GM18858 (cell line): Measurements from ENCODE around the gene CATSPERZ.

ENCODE experiments used
- ATAC-seq: cut with Tn5 transposase; IDR thresholded peaks from one replicate; pipeline ENCODE4 v1.9.1; 2021; ENCODE audit not compliant: unreplicated experiment

The CATSPERZ gene

GRCh38 chr11:64339754-64340408 lies 39.7 kb downstream of the CATSPERZ start, which contains the start of gene CCDC88B:
Gene CCDC88B, plus strand, starts transcription at chr11:64340204. Its CDS starts 63 bp downstream, at chr11:64340267.
- no peak for ATAC-seq

DNA sequence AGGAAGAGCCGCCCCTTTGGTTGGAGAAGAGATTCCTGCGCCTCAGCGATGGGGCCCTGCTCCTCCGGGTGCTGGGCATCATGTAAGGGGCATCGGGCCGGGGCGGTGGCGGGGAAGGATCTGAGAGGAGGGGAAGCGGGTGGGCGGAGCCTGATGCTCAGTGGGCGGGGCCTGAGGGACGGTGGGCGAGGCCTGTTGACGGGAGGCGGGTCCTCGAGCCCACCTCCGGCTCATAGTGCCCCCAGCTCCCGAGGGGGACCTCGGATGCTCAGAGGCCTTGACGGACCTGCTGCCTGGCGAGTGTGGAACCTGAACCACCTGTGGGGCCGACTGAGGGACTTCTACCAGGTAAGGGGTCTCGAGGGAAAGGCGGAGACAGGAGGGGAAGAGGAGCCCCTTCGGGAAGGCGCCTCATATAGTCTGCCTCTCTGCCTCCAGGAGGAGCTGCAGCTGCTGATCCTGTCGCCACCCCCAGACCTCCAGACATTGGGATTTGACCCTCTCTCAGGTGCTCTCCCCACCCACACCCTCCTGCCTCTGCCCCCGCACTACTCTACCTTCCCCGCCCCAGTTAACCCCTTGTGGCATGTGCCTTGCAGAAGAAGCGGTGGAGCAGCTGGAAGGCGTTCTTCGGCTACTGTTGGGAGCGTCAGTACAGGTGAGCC lies 40.6 kb downstream of the CATSPERZ start:
- ATAC-seq: no peak

DNA sequence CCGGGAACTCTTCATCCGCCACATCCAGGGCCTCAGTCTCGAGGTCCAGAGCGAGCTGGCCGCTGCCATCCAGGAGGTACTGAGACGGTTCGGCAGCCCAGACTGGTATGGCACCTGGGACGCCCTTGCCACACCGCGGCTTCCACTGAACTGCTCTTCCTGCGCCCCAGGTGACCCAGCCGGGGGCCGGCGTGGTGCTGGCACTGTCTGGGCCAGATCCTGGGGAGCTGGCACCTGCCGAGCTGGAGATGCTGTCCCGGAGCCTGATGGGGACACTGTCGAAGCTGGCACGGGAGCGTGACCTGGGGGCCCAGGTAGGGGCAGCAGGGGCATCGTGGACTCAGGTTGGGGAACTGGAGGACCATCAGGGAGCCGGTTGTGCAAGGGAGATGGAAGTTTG lies 41.3 kb downstream of the CATSPERZ start:
- ATAC-seq: no peak

DNA sequence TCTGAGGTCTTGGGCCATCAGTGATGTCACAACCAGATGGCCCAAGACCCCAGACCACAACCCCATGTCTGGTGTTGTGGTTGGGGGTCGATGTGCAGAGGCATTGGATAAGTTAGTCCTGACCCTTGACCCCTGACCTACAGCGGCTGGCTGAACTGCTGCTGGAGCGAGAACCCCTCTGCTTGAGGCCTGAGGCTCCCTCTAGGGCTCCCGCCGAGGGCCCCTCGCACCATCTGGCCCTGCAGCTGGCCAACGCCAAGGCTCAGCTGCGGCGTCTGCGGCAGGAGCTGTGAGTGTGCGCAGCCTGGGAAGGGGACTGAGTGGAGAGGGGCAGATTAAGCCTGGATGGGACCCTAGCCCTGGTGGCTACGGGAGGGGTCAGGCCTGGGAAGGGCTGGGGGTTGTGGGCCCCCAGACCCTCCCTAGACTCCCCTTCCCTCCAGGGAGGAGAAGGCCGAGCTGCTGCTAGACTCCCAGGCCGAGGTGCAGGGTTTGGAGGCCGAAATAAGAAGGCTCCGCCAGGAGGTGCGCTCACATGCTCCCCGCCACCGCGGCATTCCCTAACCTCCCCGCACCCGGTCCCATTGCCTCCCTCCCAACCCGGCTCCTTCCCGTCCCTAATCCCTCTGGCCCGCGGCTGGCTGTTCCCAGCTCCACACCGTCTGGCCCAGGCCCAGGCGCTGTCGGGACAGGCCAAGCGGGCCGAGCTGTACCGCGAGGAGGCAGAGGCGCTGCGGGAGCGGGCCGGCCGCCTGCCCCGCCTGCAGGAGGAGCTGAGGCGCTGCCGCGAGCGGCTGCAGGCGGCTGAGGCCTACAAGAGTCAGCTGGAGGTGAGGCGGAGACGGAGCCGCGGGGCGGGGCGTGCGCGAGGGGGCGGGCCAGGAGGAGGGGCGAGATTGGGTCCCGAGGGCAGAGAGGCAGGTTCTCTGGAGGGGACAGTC lies 42.0 kb downstream of the CATSPERZ start:
- ATAC-seq: no peak

- ATAC-seq: no peak
These were observed 42.9 kb downstream of the CATSPERZ start for GRCh38 chr11:64342869-64343745.

- ATAC-seq: no peak
These were observed 43.8 kb downstream of the CATSPERZ start for GRCh38 chr11:64343767-64344559.

GRCh38 chr11:64344787-64345186 lies 44.6 kb downstream of the CATSPERZ start:
- no peak for ATAC-seq

- no peak for ATAC-seq
These were observed 47.2 kb downstream of the CATSPERZ start for GRCh38 chr11:64347193-64347867.

DNA sequence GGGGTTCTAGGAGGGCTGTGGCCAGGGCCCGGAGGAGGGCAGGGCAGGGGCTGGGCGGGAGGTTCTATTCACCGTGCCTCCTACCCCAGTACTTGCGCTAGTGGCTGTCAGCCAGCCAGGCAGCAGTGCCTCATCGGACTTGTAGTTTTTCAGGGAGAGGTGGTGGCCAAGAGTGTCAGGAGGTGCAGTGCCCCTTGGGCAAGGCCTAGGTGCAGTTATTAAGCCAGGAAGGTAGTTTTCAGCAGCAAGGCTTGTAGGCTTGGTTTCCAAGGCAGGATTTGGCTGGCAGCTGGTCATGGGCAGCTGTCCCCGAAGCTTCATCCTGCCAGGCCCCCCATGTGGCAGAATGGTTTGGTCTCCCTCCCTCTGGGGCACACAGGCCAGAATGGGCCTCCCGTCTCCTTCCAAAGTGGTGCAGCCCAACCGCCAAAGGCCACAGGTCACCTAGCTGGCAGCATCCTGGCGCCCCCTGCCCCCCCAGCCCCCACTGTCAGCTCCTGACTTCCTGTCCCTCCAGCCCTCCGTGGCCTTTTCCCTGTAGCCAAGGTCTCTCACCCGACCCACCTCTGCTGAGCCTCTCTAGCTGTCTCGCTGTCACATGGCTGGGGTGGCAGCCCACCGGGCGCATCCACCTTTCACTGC lies 48.3 kb downstream of the CATSPERZ start:
- no peak for ATAC-seq

DNA sequence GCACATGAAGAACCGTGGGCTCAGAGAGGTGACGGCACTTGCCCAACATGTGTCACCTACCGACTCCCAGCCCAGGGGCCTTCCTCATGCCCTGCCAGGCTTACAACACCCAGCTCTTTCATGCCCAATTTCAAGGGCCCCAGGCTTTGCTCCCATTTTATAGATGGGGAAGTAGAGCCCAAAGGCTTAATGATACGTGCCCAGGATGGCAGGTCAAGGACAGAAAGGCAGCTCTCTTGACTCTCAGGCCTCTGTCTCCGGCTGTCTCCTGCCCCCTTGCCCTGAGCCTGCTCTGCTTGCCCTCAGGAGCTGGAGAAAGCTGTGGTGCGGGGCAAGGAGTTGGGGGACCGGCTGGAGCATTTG lies 48.8 kb downstream of the CATSPERZ start:
- ATAC-seq: no peak

GRCh38 chr11:64349404-64349803 lies 49.2 kb downstream of the CATSPERZ start:
- no peak for ATAC-seq

DNA sequence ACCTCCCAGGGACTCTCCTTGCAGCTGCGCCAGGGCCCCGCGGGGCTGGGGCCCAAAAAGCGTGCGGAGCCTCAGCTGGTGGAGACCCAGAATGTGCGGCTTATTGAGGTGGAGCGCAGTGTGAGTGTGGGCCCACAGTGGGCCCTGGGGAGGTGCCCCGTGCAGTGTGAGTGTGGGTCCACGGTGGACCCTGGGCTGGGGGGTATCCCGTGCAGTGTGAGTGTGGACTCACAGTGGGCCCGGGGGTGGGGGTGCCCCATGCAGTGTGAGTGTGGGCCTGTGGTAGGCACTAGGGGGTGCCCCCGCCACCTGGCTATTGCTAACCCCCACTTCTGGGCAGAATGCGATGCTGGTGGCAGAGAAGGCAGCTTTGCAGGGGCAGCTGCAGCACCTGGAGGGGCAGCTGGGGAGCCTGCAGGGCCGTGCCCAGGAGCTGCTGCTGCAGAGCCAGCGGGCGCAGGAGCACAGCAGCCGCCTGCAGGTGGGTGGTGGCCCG lies 51.0 kb downstream of the CATSPERZ start:
- ATAC-seq: no peak

- no peak for ATAC-seq
These were observed 52.2 kb downstream of the CATSPERZ start for GRCh38 chr11:64352099-64352994.

- ATAC-seq: no peak
These were observed 53.0 kb downstream of the CATSPERZ start for GRCh38 chr11:64352995-64353714.

- ATAC-seq: no peak
These were observed 53.8 kb downstream of the CATSPERZ start for GRCh38 chr11:64353715-64354506.
